ENCODE measurements around the gene DPP8. TPM values are rescaled to one million over a fixed set of nuclear protein-coding genes. Genes with fewer than 3 reads are reported as not detected.
A peak's percentile ranks its signal among the peaks of the same experiment; 100 is the strongest.
"Not testable (repeated sequence)": the region's sequence is repeated elsewhere in the genome, so short reads cannot be mapped to it uniquely, and the experiment has no call there.

Gene DPP8
- polyA plus RNA-seq, 1 donor: 35.0 TPM

- H3K27ac ChIP-seq (ENCODE audit: low read length): no peak overlapping the region
- peaks cover 8% of the 10 kb centered on the region for H3K4me1 ChIP-seq (ENCODE audit: control insufficient read depth, insufficient read depth, low read length)
- DNase-seq: no peak
- no peaks in the 10 kb centered on the region for H3K36me3 ChIP-seq (ENCODE audit: control insufficient read depth, insufficient read depth, low read length)
- H3K27me3 ChIP-seq (ENCODE audit: control insufficient read depth, insufficient read depth, low read length): no peaks in the 10 kb centered on the region
- no peak overlapping the region for H3K4me3 ChIP-seq (ENCODE audit: low read length)
- no peaks in the 10 kb centered on the region for H3K9me3 ChIP-seq (ENCODE audit: control insufficient read depth, low read depth, low read length)
- 83% methylated on average over 1 of the region's 6 CpGs for WGBS (ENCODE audit: insufficient coverage, low lambda C conversion rate)
Measured at GRCh38 chr15:65404186-65404872, 113.2 kb downstream of the DPP8 start.

- no peaks in the 10 kb centered on the region for H3K9me3 ChIP-seq (ENCODE audit: control insufficient read depth, low read depth, low read length)
- H3K36me3 ChIP-seq (ENCODE audit: control insufficient read depth, insufficient read depth, low read length): no peaks in the 10 kb centered on the region
- DNase-seq: no peak
- H3K4me3 ChIP-seq (ENCODE audit: low read length): no peak overlapping the region
- no CpG with 5 or more reads among the region's 4 CpGs for WGBS (ENCODE audit: insufficient coverage, low lambda C conversion rate)
- peaks cover 8% of the 10 kb centered on the region for H3K4me1 ChIP-seq (ENCODE audit: control insufficient read depth, insufficient read depth, low read length)
- no peak overlapping the region for H3K27ac ChIP-seq (ENCODE audit: low read length)
- peaks cover 4% of the 10 kb centered on the region for H3K27me3 ChIP-seq (ENCODE audit: control insufficient read depth, insufficient read depth, low read length)
Measured at GRCh38 chr15:65402961-65403360, 114.5 kb downstream of the DPP8 start.

- Histone ChIP-seq H3K9me3 (ENCODE audit: control insufficient read depth, low read depth, low read length) (peaks cover under 1% of the 10 kb centered on the region), H3K4me3 (ENCODE audit: low read length) (no peak overlapping the region), H3K27me3 (ENCODE audit: control insufficient read depth, insufficient read depth, low read length) (peaks cover 13% of the 10 kb centered on the region), H3K36me3 (ENCODE audit: control insufficient read depth, insufficient read depth, low read length) (no peaks in the 10 kb centered on the region), H3K4me1 (ENCODE audit: control insufficient read depth, insufficient read depth, low read length) (peaks cover 8% of the 10 kb centered on the region), H3K27ac (ENCODE audit: low read length) (no peak overlapping the region)
- no peak for DNase-seq
- WGBS (ENCODE audit: insufficient coverage, low lambda C conversion rate): no CpG with 5 or more reads among the region's 8 CpGs
Measured at GRCh38 chr15:65401611-65402240, 115.8 kb downstream of the DPP8 start.

GRCh38 chr15:65400760-65401610 lies 116.5 kb downstream of the DPP8 start:
- peaks cover 20% of the 10 kb centered on the region for H3K27me3 ChIP-seq (ENCODE audit: control insufficient read depth, insufficient read depth, low read length)
- no peaks in the 10 kb centered on the region for H3K36me3 ChIP-seq (ENCODE audit: control insufficient read depth, insufficient read depth, low read length)
- peaks cover 2% of the 10 kb centered on the region for H3K9me3 ChIP-seq (ENCODE audit: control insufficient read depth, low read depth, low read length)
- WGBS (ENCODE audit: insufficient coverage, low lambda C conversion rate): no CpG with 5 or more reads among the region's 11 CpGs
- H3K4me1 ChIP-seq (ENCODE audit: control insufficient read depth, insufficient read depth, low read length): peaks cover 8% of the 10 kb centered on the region
- DNase-seq: peak; percentile 47 to 58
- no peak overlapping the region for H3K4me3 ChIP-seq (ENCODE audit: low read length)
- H3K27ac ChIP-seq (ENCODE audit: low read length): no peak overlapping the region

- no CpG with 5 or more reads among the region's 2 CpGs for WGBS (ENCODE audit: insufficient coverage, low lambda C conversion rate)
- peaks cover 28% of the 10 kb centered on the region for H3K27me3 ChIP-seq (ENCODE audit: control insufficient read depth, insufficient read depth, low read length)
Measured at GRCh38 chr15:65399997-65400396, 117.5 kb downstream of the DPP8 start.

GRCh38 chr15:65399001-65399706 lies 118.3 kb downstream of the DPP8 start:
- Histone ChIP-seq H3K4me3 (ENCODE audit: low read length) (no peak overlapping the region), H3K36me3 (ENCODE audit: control insufficient read depth, insufficient read depth, low read length) (no peaks in the 10 kb centered on the region), H3K9me3 (ENCODE audit: control insufficient read depth, low read depth, low read length) (peaks cover 7% of the 10 kb centered on the region), H3K27me3 (ENCODE audit: control insufficient read depth, insufficient read depth, low read length) (peaks cover 34% of the 10 kb centered on the region), H3K27ac (ENCODE audit: low read length) (no peak overlapping the region), H3K4me1 (ENCODE audit: control insufficient read depth, insufficient read depth, low read length) (peaks cover 8% of the 10 kb centered on the region)
- no CpG with 5 or more reads among the region's 11 CpGs for WGBS (ENCODE audit: insufficient coverage, low lambda C conversion rate)
- DNase-seq: no peak

More at GRCh38 chr15:65399997-65400396, 117.5 kb downstream of the DPP8 start:
- Histone ChIP-seq H3K36me3 (ENCODE audit: control insufficient read depth, insufficient read depth, low read length) (no peaks in the 10 kb centered on the region), H3K27ac (ENCODE audit: low read length) (no peak overlapping the region), H3K4me1 (ENCODE audit: control insufficient read depth, insufficient read depth, low read length) (peaks cover 8% of the 10 kb centered on the region), H3K9me3 (ENCODE audit: control insufficient read depth, low read depth, low read length) (peaks cover 7% of the 10 kb centered on the region), H3K4me3 (ENCODE audit: low read length) (no peak overlapping the region)
- DNase-seq: no peak

GRCh38 chr15:65398486-65398885 lies 119.0 kb downstream of the DPP8 start:
- H3K9me3 ChIP-seq (ENCODE audit: control insufficient read depth, low read depth, low read length); H3K36me3 ChIP-seq (ENCODE audit: control insufficient read depth, insufficient read depth, low read length); DNase-seq; H3K27ac ChIP-seq (ENCODE audit: low read length); H3K4me3 ChIP-seq (ENCODE audit: low read length); H3K4me1 ChIP-seq (ENCODE audit: control insufficient read depth, insufficient read depth, low read length): not testable (repeated sequence)
- H3K27me3 ChIP-seq (ENCODE audit: control insufficient read depth, insufficient read depth, low read length): peaks cover 36% of the 10 kb centered on the region
- no CpG with 5 or more reads among the region's 16 CpGs for WGBS (ENCODE audit: insufficient coverage, low lambda C conversion rate)

GRCh38 chr15:65396965-65397317 lies 120.5 kb downstream of the DPP8 start:
- WGBS (ENCODE audit: insufficient coverage, low lambda C conversion rate): no CpG with 5 or more reads among the region's 10 CpGs
- H3K4me3 ChIP-seq (ENCODE audit: low read length): no peak overlapping the region

GRCh38 chr15:65396283-65396964 lies 121.1 kb downstream of the DPP8 start:
- 22% methylated on average over 5 of the region's 34 CpGs for WGBS (ENCODE audit: insufficient coverage, low lambda C conversion rate)
- Histone ChIP-seq H3K36me3 (ENCODE audit: control insufficient read depth, insufficient read depth, low read length) (peaks cover 5% of the 10 kb centered on the region), H3K27ac (ENCODE audit: low read length) (no peak overlapping the region), H3K9me3 (ENCODE audit: control insufficient read depth, low read depth, low read length) (peaks cover 7% of the 10 kb centered on the region), H3K4me3 (ENCODE audit: low read length) (no peak overlapping the region), H3K27me3 (ENCODE audit: control insufficient read depth, insufficient read depth, low read length) (peaks cover 36% of the 10 kb centered on the region), H3K4me1 (ENCODE audit: control insufficient read depth, insufficient read depth, low read length) (peaks cover 6% of the 10 kb centered on the region)
- DNase-seq: no peak

More at GRCh38 chr15:65396965-65397317, 120.5 kb downstream of the DPP8 start:
- H3K9me3 ChIP-seq (ENCODE audit: control insufficient read depth, low read depth, low read length): peaks cover 7% of the 10 kb centered on the region
- H3K27me3 ChIP-seq (ENCODE audit: control insufficient read depth, insufficient read depth, low read length): peaks cover 36% of the 10 kb centered on the region
- H3K4me1 ChIP-seq (ENCODE audit: control insufficient read depth, insufficient read depth, low read length): peaks cover 8% of the 10 kb centered on the region
- DNase-seq: no peak
- peaks cover 5% of the 10 kb centered on the region for H3K36me3 ChIP-seq (ENCODE audit: control insufficient read depth, insufficient read depth, low read length)
- H3K27ac ChIP-seq (ENCODE audit: low read length): no peak overlapping the region

Data from large intestine (tissue), 3 donors.